CD8-positive, alpha-beta memory T cell (primary cell): ENCODE data around the gene TUBGCP6. TPM values are rescaled to one million over a fixed set of nuclear protein-coding genes. Genes with fewer than 3 reads are reported as not detected.

Experiments used
- CTCF ChIA-PET: fragments of 350-600 bp; sonication (Branson Sonifier 250); formaldehyde crosslinking; loops from one replicate; lab custom pipeline; 2021; ENCODE audit warnings: antibody characterized with exemption; lab: Charles Lee
- POLR2A ChIA-PET: fragments of 350-600 bp; sonication (Branson Sonifier 250); formaldehyde crosslinking; loops from one replicate; lab custom pipeline; 2021; ENCODE audit warnings: antibody characterized with exemption; lab: Charles Lee
- DNase-seq, 5 donors: peaks; one replicate each; pipeline versions ENCODE4 v3.0.0 to v3.0.0-alpha.2; 2020 to 2022; ENCODE audit warnings: mixed read lengths in 1 of 5
- H3K27ac ChIP-seq: one replicate; pipeline ENCODE4 v1.7.0; 2013; ENCODE audit warnings: low read depth, mild to moderate bottlenecking, low read length, moderate library complexity
- H3K27me3 ChIP-seq: 2 replicates; pipeline ENCODE4 v1.7.0; 2013; ENCODE audit warnings: low read length, mild to moderate bottlenecking; ENCODE audit not compliant: insufficient read depth, poor library complexity, severe bottlenecking
- H3K36me3 ChIP-seq: 2 replicates; pipeline ENCODE4 v1.7.0; 2013; ENCODE audit warnings: mild to moderate bottlenecking, low read length, moderate library complexity; ENCODE audit not compliant: insufficient read depth
- H3K4me1 ChIP-seq: 2 replicates; pipeline ENCODE4 v1.7.0; 2013; ENCODE audit warnings: mild to moderate bottlenecking, low read length, moderate library complexity; ENCODE audit not compliant: insufficient read depth
- H3K4me3 ChIP-seq: 2 replicates; pipeline ENCODE4 v1.7.0; 2013; ENCODE audit warnings: mild to moderate bottlenecking, low read length
- H3K9me3 ChIP-seq: 2 replicates; pipeline ENCODE4 v1.7.0; 2013; ENCODE audit warnings: mild to moderate bottlenecking, low read length
- H3K27ac Mint-ChIP-seq, 8 donors: one replicate each; pipeline ENCODE4 v1.8.0; 2020 to 2021; ENCODE audit warnings: mixed read lengths in 8 of 8, mild to moderate bottlenecking in 6 of 8, inconsistent platforms in 3 of 8, moderate library complexity in 3 of 8
- H3K27me3 Mint-ChIP-seq, 2 donors: one replicate each; pipeline ENCODE4 v1.8.0; 2020 to 2021; ENCODE audit warnings: mixed read lengths in 2 of 2, mild to moderate bottlenecking in 1 of 2, moderate library complexity in 1 of 2
- H3K36me3 Mint-ChIP-seq, 3 donors: one replicate each; pipeline ENCODE4 v1.8.0; 2020 to 2021; ENCODE audit warnings: mixed read lengths in 3 of 3, inconsistent platforms in 1 of 3, mild to moderate bottlenecking in 1 of 3
- H3K4me1 Mint-ChIP-seq, 3 donors: one replicate each; pipeline ENCODE4 v1.8.0; 2020 to 2021; ENCODE audit warnings: mixed read lengths in 3 of 3, inconsistent platforms in 1 of 3, mild to moderate bottlenecking in 1 of 3
- H3K4me3 Mint-ChIP-seq, 7 donors: one replicate each; pipeline ENCODE4 v1.8.0; 2020 to 2021; ENCODE audit warnings: mixed read lengths in 7 of 7, mild to moderate bottlenecking in 6 of 7, moderate library complexity in 4 of 7, inconsistent platforms in 2 of 7
- H3K9me3 Mint-ChIP-seq, 5 donors: one replicate each; pipeline ENCODE4 v1.8.0; 2020 to 2022; ENCODE audit warnings: mixed read lengths in 5 of 5, mild to moderate bottlenecking in 3 of 5, moderate library complexity in 2 of 5, inconsistent platforms in 1 of 5
- polyA plus RNA-seq: library from polyadenylated mRNA; unstranded; fragments of 300-500 nt; fragmentation: Illumina TruSeq; gene quantifications from one replicate; pipeline ENCODE4 v1.2.3, GENCODE V29; 2021
- total RNA-seq, 2 experiments: library from RNA; stranded (reverse); gene quantifications; one replicate each; pipeline ENCODE4 v1.2.3, GENCODE V29; 2021

TUBGCP6 gene
- total and polyA plus RNA-seq, 3 experiments from 2014 or later, result 18.6 to 52.2 (median 51.4) TPM

- H3K4me1 ChIP-seq, result no peaks in the 10 kb centered on the region
- no peak overlapping the region for H3K4me3 ChIP-seq
- H3K27ac ChIP-seq, result no peak overlapping the region
- ChIA-PET CTCF (interaction anchor here (1.0 kb wide), 1 partner anchor 26 kb away, joined by 3 read pairs; no protein-coding TSS in a partner anchor), POLR2A (interaction anchor here (1.0 kb wide), 2 partner anchors 9 to 19 kb away, joined by 3 read pairs; no protein-coding TSS in a partner anchor)
- Mint-ChIP-seq H3K4me1 (peaks cover 0 to 9% (median 2%) of the 10 kb centered on the region in 3 donors), H3K9me3 (no peaks in the 10 kb centered on the region), H3K27ac (no peak overlapping the region), H3K27me3 (peaks cover 16 to 23% of the 10 kb centered on the region in 2 donors), H3K4me3 (no peak overlapping the region), H3K36me3 (no peaks in the 10 kb centered on the region)
- DNase-seq, result no peak
- no peaks in the 10 kb centered on the region for H3K36me3 ChIP-seq
- no peaks in the 10 kb centered on the region for H3K9me3 ChIP-seq
- peaks cover 4% of the 10 kb centered on the region for H3K27me3 ChIP-seq
Observed at GRCh38 chr22:50175191-50175461, 69.7 kb downstream of the TUBGCP6 start.

GRCh38 chr22:50174382-50175190 lies 70.2 kb downstream of the TUBGCP6 start:
- H3K27ac Mint-ChIP-seq, result no peak overlapping the region
- peaks cover 16 to 19% of the 10 kb centered on the region in 2 donors for H3K27me3 Mint-ChIP-seq
- DNase-seq, result peak in 1 of 5 donors; percentile 41
- no peak overlapping the region for H3K4me3 Mint-ChIP-seq
- no peaks in the 10 kb centered on the region for H3K9me3 Mint-ChIP-seq
- no peaks in the 10 kb centered on the region for H3K36me3 Mint-ChIP-seq
- Histone ChIP-seq H3K9me3 (no peaks in the 10 kb centered on the region), H3K4me3 (no peak overlapping the region), H3K4me1 (no peaks in the 10 kb centered on the region), H3K36me3 (no peaks in the 10 kb centered on the region), H3K27me3 (peaks cover 4% of the 10 kb centered on the region), H3K27ac (no peak overlapping the region)
- ChIA-PET POLR2A (interaction anchor here (1.0 kb wide), 2 partner anchors 10 to 19 kb away, joined by 3 read pairs; no protein-coding TSS in a partner anchor), CTCF (interaction anchor here (1.0 kb wide), 1 partner anchor 25 kb away, joined by 3 read pairs; no protein-coding TSS in a partner anchor)
- H3K4me1 Mint-ChIP-seq, result peaks cover 0 to 6% (median 2%) of the 10 kb centered on the region in 3 donors

- Mint-ChIP-seq H3K27ac (no peak overlapping the region), H3K4me3 (peak overlapping the region in 1 of 7 donors; percentile 27), H3K36me3 (no peaks in the 10 kb centered on the region), H3K4me1 (peaks cover 0 to 9% (median 2%) of the 10 kb centered on the region in 3 donors), H3K9me3 (no peaks in the 10 kb centered on the region), H3K27me3 (peaks cover 21% of the 10 kb centered on the region in 2 donors)
- H3K36me3 ChIP-seq, result no peaks in the 10 kb centered on the region
- no peak overlapping the region for H3K27ac ChIP-seq
- no peaks in the 10 kb centered on the region for H3K4me1 ChIP-seq
- peaks cover 4% of the 10 kb centered on the region for H3K27me3 ChIP-seq
- DNase-seq, result no peak
- H3K4me3 ChIP-seq, result no peak overlapping the region
- H3K9me3 ChIP-seq, result no peaks in the 10 kb centered on the region
- CTCF ChIA-PET, result no interaction called here
- POLR2A ChIA-PET, result no interaction called here
Observed at GRCh38 chr22:50173983-50174355, 70.9 kb downstream of the TUBGCP6 start.

- H3K4me3 ChIP-seq, result no peak overlapping the region
- Mint-ChIP-seq H3K36me3 (no peaks in the 10 kb centered on the region), H3K9me3 (no peaks in the 10 kb centered on the region), H3K4me1 (peaks cover 0 to 11% (median 5%) of the 10 kb centered on the region in 3 donors), H3K27me3 (peaks cover 24 to 27% of the 10 kb centered on the region in 2 donors), H3K27ac (no peak overlapping the region), H3K4me3 (peak overlapping the region in 1 of 7 donors; percentile 27)
- POLR2A ChIA-PET, result no interaction called here
- no peaks in the 10 kb centered on the region for H3K36me3 ChIP-seq
- no peak overlapping the region for H3K27ac ChIP-seq
- no peak for DNase-seq
- H3K27me3 ChIP-seq, result peaks cover 4% of the 10 kb centered on the region
- CTCF ChIA-PET, result no interaction called here
- H3K9me3 ChIP-seq, result no peaks in the 10 kb centered on the region
- no peaks in the 10 kb centered on the region for H3K4me1 ChIP-seq
Observed at GRCh38 chr22:50173311-50173982, 71.4 kb downstream of the TUBGCP6 start.

- no peak for DNase-seq
Observed at GRCh38 chr22:50171965-50172421, 72.8 kb downstream of the TUBGCP6 start.

GRCh38 chr22:50171319-50171964 lies 73.4 kb downstream of the TUBGCP6 start:
- Histone ChIP-seq H3K9me3 (no peaks in the 10 kb centered on the region), H3K4me1 (no peaks in the 10 kb centered on the region), H3K27me3 (peaks cover 4% of the 10 kb centered on the region), H3K27ac (no peak overlapping the region), H3K36me3 (no peaks in the 10 kb centered on the region), H3K4me3 (no peak overlapping the region)
- peak in 1 of 5 donors; percentile 46 for DNase-seq
- POLR2A ChIA-PET, result no interaction called here
- CTCF ChIA-PET, result no interaction called here
- peak overlapping the region in 1 of 8 donors; percentile 43 for H3K27ac Mint-ChIP-seq
- peaks cover 31 to 36% of the 10 kb centered on the region in 2 donors for H3K27me3 Mint-ChIP-seq
- no peaks in the 10 kb centered on the region for H3K36me3 Mint-ChIP-seq
- H3K9me3 Mint-ChIP-seq, result no peaks in the 10 kb centered on the region
- peaks cover 0 to 11% (median 5%) of the 10 kb centered on the region in 3 donors for H3K4me1 Mint-ChIP-seq
- H3K4me3 Mint-ChIP-seq, result peak overlapping the region in 6 of 7 donors; percentile 59 to 83 (median 68)

More at GRCh38 chr22:50171965-50172421, 72.8 kb downstream of the TUBGCP6 start:
- peaks cover 0 to 11% (median 5%) of the 10 kb centered on the region in 3 donors for H3K4me1 Mint-ChIP-seq
- H3K27ac ChIP-seq, result no peak overlapping the region
- no peaks in the 10 kb centered on the region for H3K4me1 ChIP-seq
- H3K4me3 Mint-ChIP-seq, result peak overlapping the region in 4 of 7 donors; percentile 31 to 45 (median 40)
- H3K4me3 ChIP-seq, result no peak overlapping the region
- POLR2A ChIA-PET, result no interaction called here
- peak overlapping the region in 1 of 8 donors; percentile 22 for H3K27ac Mint-ChIP-seq
- H3K36me3 Mint-ChIP-seq, result no peaks in the 10 kb centered on the region
- peaks cover 4% of the 10 kb centered on the region for H3K27me3 ChIP-seq
- CTCF ChIA-PET, result no interaction called here
- H3K9me3 ChIP-seq, result no peaks in the 10 kb centered on the region
- no peaks in the 10 kb centered on the region for H3K9me3 Mint-ChIP-seq
- no peaks in the 10 kb centered on the region for H3K36me3 ChIP-seq
- H3K27me3 Mint-ChIP-seq, result peaks cover 30 to 36% of the 10 kb centered on the region in 2 donors

GRCh38 chr22:50170453-50171318 lies 74.1 kb downstream of the TUBGCP6 start, which contains the start of gene PANX2:
TSS of gene PANX2 (plus strand) at chr22:50170731. CDS start at chr22:50170731, 0 bp downstream.
- POLR2A ChIA-PET, result no interaction called here
- Histone ChIP-seq H3K27ac (no peak within 1 kb of the TSS), H3K27me3 (peaks cover 4% of the 10 kb centered on the region), H3K9me3 (no peaks in the 10 kb centered on the region), H3K36me3 (no peaks in the 10 kb centered on the region), H3K4me1 (no peaks in the 10 kb centered on the region), H3K4me3 (no peak within 1 kb of the TSS)
- CTCF ChIA-PET, result no interaction called here
- peak in 1 of 5 donors; percentile 49 for DNase-seq
- no peaks in the 10 kb centered on the region for H3K9me3 Mint-ChIP-seq
- H3K36me3 Mint-ChIP-seq, result no peaks in the 10 kb centered on the region
- peak within 1 kb of the TSS in 1 of 8 donors; percentile 43 for H3K27ac Mint-ChIP-seq
- H3K4me1 Mint-ChIP-seq, result peaks cover 0 to 11% (median 5%) of the 10 kb centered on the region in 3 donors
- H3K27me3 Mint-ChIP-seq, result peaks cover 32 to 36% of the 10 kb centered on the region in 2 donors
- H3K4me3 Mint-ChIP-seq, result peak within 1 kb of the TSS in 6 of 7 donors; percentile 59 to 83 (median 68)
